ENCODE data around the gene DPP10. TPM values are rescaled to one million over a fixed set of nuclear protein-coding genes. Genes with fewer than 3 reads are reported as not detected.

Gene DPP10
- total and polyA plus RNA-seq, 3 experiments from 2014 or later: not detected

GRCh38 chr2:114543236-114543766, 100.9 kb downstream of the DPP10 start:
- DNase-seq: no peak
- H3K9me3 ChIP-seq (ENCODE audit: low read length): no peaks in the 10 kb centered on the region
- no peak overlapping the region for H3K4me3 ChIP-seq (ENCODE audit: low read length)
- POLR2A ChIA-PET: no interaction called here
- H3K36me3 Mint-ChIP-seq: no peaks in the 10 kb centered on the region
- no peak overlapping the region for H3K4me3 Mint-ChIP-seq
- H3K27me3 Mint-ChIP-seq: no peaks in the 10 kb centered on the region
- H3K27ac Mint-ChIP-seq: no peak overlapping the region
- no peaks in the 10 kb centered on the region for H3K4me1 Mint-ChIP-seq
- H3K27me3 ChIP-seq (ENCODE audit: insufficient read depth, low read length, poor library complexity, severe bottlenecking): no peaks in the 10 kb centered on the region
- H3K27ac ChIP-seq (ENCODE audit: low read depth, low read length): no peak overlapping the region
- no peaks in the 10 kb centered on the region for H3K4me1 ChIP-seq (ENCODE audit: insufficient read depth, low read length)
- no peaks in the 10 kb centered on the region for H3K36me3 ChIP-seq (ENCODE audit: insufficient read depth, low read length)
- peaks cover 0 to 3% (median 0%) of the 10 kb centered on the region in 5 donors for H3K9me3 Mint-ChIP-seq
- CTCF ChIA-PET: no interaction called here

GRCh38 chr2:114545052-114545451, 102.6 kb downstream of the DPP10 start:
- no peak overlapping the region for H3K4me3 Mint-ChIP-seq
- H3K4me3 ChIP-seq (ENCODE audit: low read length): no peak overlapping the region
- no peaks in the 10 kb centered on the region for H3K4me1 ChIP-seq (ENCODE audit: insufficient read depth, low read length)
- peaks cover 0 to under 1% (median 0%) of the 10 kb centered on the region in 5 donors for H3K9me3 Mint-ChIP-seq
- no peak for DNase-seq
- H3K27me3 ChIP-seq (ENCODE audit: insufficient read depth, low read length, poor library complexity, severe bottlenecking): no peaks in the 10 kb centered on the region
- POLR2A ChIA-PET: no interaction called here
- no peaks in the 10 kb centered on the region for H3K36me3 ChIP-seq (ENCODE audit: insufficient read depth, low read length)
- no peak overlapping the region for H3K27ac Mint-ChIP-seq
- no peaks in the 10 kb centered on the region for H3K9me3 ChIP-seq (ENCODE audit: low read length)
- CTCF ChIA-PET: no interaction called here
- H3K36me3 Mint-ChIP-seq: no peaks in the 10 kb centered on the region
- H3K27me3 Mint-ChIP-seq: no peaks in the 10 kb centered on the region
- no peaks in the 10 kb centered on the region for H3K4me1 Mint-ChIP-seq
- H3K27ac ChIP-seq (ENCODE audit: low read depth, low read length): no peak overlapping the region

- no peaks in the 10 kb centered on the region for H3K4me1 Mint-ChIP-seq
- no peak for DNase-seq
- Histone ChIP-seq H3K27me3 (ENCODE audit: insufficient read depth, low read length, poor library complexity, severe bottlenecking) (no peaks in the 10 kb centered on the region), H3K4me1 (ENCODE audit: insufficient read depth, low read length) (no peaks in the 10 kb centered on the region), H3K36me3 (ENCODE audit: insufficient read depth, low read length) (no peaks in the 10 kb centered on the region), H3K4me3 (ENCODE audit: low read length) (no peak overlapping the region), H3K9me3 (ENCODE audit: low read length) (no peaks in the 10 kb centered on the region), H3K27ac (ENCODE audit: low read depth, low read length) (no peak overlapping the region)
- H3K27me3 Mint-ChIP-seq: no peaks in the 10 kb centered on the region
- ChIA-PET POLR2A (no interaction called here), CTCF (no interaction called here)
- no peak overlapping the region for H3K27ac Mint-ChIP-seq
- H3K4me3 Mint-ChIP-seq: no peak overlapping the region
- no peaks in the 10 kb centered on the region for H3K36me3 Mint-ChIP-seq
- no peaks in the 10 kb centered on the region for H3K9me3 Mint-ChIP-seq
Observed at GRCh38 chr2:114546531-114546930, 104.1 kb downstream of the DPP10 start.

- Mint-ChIP-seq H3K27ac (no peak overlapping the region), H3K27me3 (no peaks in the 10 kb centered on the region), H3K36me3 (no peaks in the 10 kb centered on the region), H3K9me3 (no peaks in the 10 kb centered on the region), H3K4me1 (no peaks in the 10 kb centered on the region), H3K4me3 (no peak overlapping the region)
- H3K27ac ChIP-seq (ENCODE audit: low read depth, low read length): no peak overlapping the region
- H3K27me3 ChIP-seq (ENCODE audit: insufficient read depth, low read length, poor library complexity, severe bottlenecking): no peaks in the 10 kb centered on the region
- no peaks in the 10 kb centered on the region for H3K36me3 ChIP-seq (ENCODE audit: insufficient read depth, low read length)
- H3K9me3 ChIP-seq (ENCODE audit: low read length): no peaks in the 10 kb centered on the region
- ChIA-PET CTCF (no interaction called here), POLR2A (no interaction called here)
- DNase-seq: no peak
- no peaks in the 10 kb centered on the region for H3K4me1 ChIP-seq (ENCODE audit: insufficient read depth, low read length)
- H3K4me3 ChIP-seq (ENCODE audit: low read length): no peak overlapping the region
Observed at GRCh38 chr2:114548151-114548550, 105.7 kb downstream of the DPP10 start.

- DNase-seq: no peak
- no peaks in the 10 kb centered on the region for H3K9me3 ChIP-seq (ENCODE audit: low read length)
- POLR2A ChIA-PET: no interaction called here
- CTCF ChIA-PET: no interaction called here
- H3K36me3 ChIP-seq (ENCODE audit: insufficient read depth, low read length): no peaks in the 10 kb centered on the region
- no peaks in the 10 kb centered on the region for H3K9me3 Mint-ChIP-seq
- no peaks in the 10 kb centered on the region for H3K36me3 Mint-ChIP-seq
- no peak overlapping the region for H3K27ac ChIP-seq (ENCODE audit: low read depth, low read length)
- H3K27ac Mint-ChIP-seq: no peak overlapping the region
- H3K27me3 ChIP-seq (ENCODE audit: insufficient read depth, low read length, poor library complexity, severe bottlenecking): no peaks in the 10 kb centered on the region
- H3K4me3 Mint-ChIP-seq: no peak overlapping the region
- H3K4me1 ChIP-seq (ENCODE audit: insufficient read depth, low read length): no peaks in the 10 kb centered on the region
- no peaks in the 10 kb centered on the region for H3K4me1 Mint-ChIP-seq
- H3K4me3 ChIP-seq (ENCODE audit: low read length): no peak overlapping the region
- no peaks in the 10 kb centered on the region for H3K27me3 Mint-ChIP-seq
Observed at GRCh38 chr2:114550364-114550763, 107.9 kb downstream of the DPP10 start.

- no peaks in the 10 kb centered on the region for H3K4me1 Mint-ChIP-seq
Observed at GRCh38 chr2:114550895-114551793, 108.7 kb downstream of the DPP10 start.

GRCh38 chr2:114553027-114553426, 110.6 kb downstream of the DPP10 start:
- H3K4me1 Mint-ChIP-seq: no peaks in the 10 kb centered on the region
- Histone ChIP-seq H3K27me3 (ENCODE audit: insufficient read depth, low read length, poor library complexity, severe bottlenecking) (no peaks in the 10 kb centered on the region), H3K36me3 (ENCODE audit: insufficient read depth, low read length) (no peaks in the 10 kb centered on the region), H3K9me3 (ENCODE audit: low read length) (no peaks in the 10 kb centered on the region), H3K4me1 (ENCODE audit: insufficient read depth, low read length) (no peaks in the 10 kb centered on the region), H3K27ac (ENCODE audit: low read depth, low read length) (no peak overlapping the region), H3K4me3 (ENCODE audit: low read length) (no peak overlapping the region)
- no peak overlapping the region for H3K4me3 Mint-ChIP-seq
- ChIA-PET CTCF (no interaction called here), POLR2A (no interaction called here)
- no peak overlapping the region for H3K27ac Mint-ChIP-seq
- DNase-seq: no peak
- no peaks in the 10 kb centered on the region for H3K36me3 Mint-ChIP-seq
- H3K27me3 Mint-ChIP-seq: no peaks in the 10 kb centered on the region
- no peaks in the 10 kb centered on the region for H3K9me3 Mint-ChIP-seq

More at GRCh38 chr2:114550895-114551793, 108.7 kb downstream of the DPP10 start:
- ChIA-PET POLR2A (no interaction called here), CTCF (no interaction called here)
- H3K4me3 ChIP-seq (ENCODE audit: low read length): no peak overlapping the region
- no peak overlapping the region for H3K27ac ChIP-seq (ENCODE audit: low read depth, low read length)
- no peaks in the 10 kb centered on the region for H3K36me3 ChIP-seq (ENCODE audit: insufficient read depth, low read length)
- Mint-ChIP-seq H3K27me3 (no peaks in the 10 kb centered on the region), H3K36me3 (no peaks in the 10 kb centered on the region), H3K4me3 (no peak overlapping the region), H3K9me3 (no peaks in the 10 kb centered on the region), H3K27ac (peak overlapping the region in 1 of 8 donors; percentile 14)
- no peaks in the 10 kb centered on the region for H3K4me1 ChIP-seq (ENCODE audit: insufficient read depth, low read length)
- no peaks in the 10 kb centered on the region for H3K27me3 ChIP-seq (ENCODE audit: insufficient read depth, low read length, poor library complexity, severe bottlenecking)
- no peak for DNase-seq
- no peaks in the 10 kb centered on the region for H3K9me3 ChIP-seq (ENCODE audit: low read length)

- no peak overlapping the region for H3K4me3 Mint-ChIP-seq
- POLR2A ChIA-PET: no interaction called here
Observed at GRCh38 chr2:114569166-114569565, 126.7 kb downstream of the DPP10 start.

More at GRCh38 chr2:114569166-114569565, 126.7 kb downstream of the DPP10 start:
- CTCF ChIA-PET: no interaction called here
- Histone ChIP-seq H3K9me3 (ENCODE audit: low read length) (no peaks in the 10 kb centered on the region), H3K4me3 (ENCODE audit: low read length) (no peak overlapping the region), H3K27ac (ENCODE audit: low read depth, low read length) (no peak overlapping the region), H3K36me3 (ENCODE audit: insufficient read depth, low read length) (no peaks in the 10 kb centered on the region), H3K27me3 (ENCODE audit: insufficient read depth, low read length, poor library complexity, severe bottlenecking) (no peaks in the 10 kb centered on the region), H3K4me1 (ENCODE audit: insufficient read depth, low read length) (no peaks in the 10 kb centered on the region)
- H3K36me3 Mint-ChIP-seq: no peaks in the 10 kb centered on the region
- DNase-seq: no peak
- no peaks in the 10 kb centered on the region for H3K4me1 Mint-ChIP-seq
- no peak overlapping the region for H3K27ac Mint-ChIP-seq
- no peaks in the 10 kb centered on the region for H3K27me3 Mint-ChIP-seq
- H3K9me3 Mint-ChIP-seq: peaks cover 0 to 2% (median 1%) of the 10 kb centered on the region in 5 donors
